ENCODE results near the gene HSD17B3.

The HSD17B3 gene

GRCh38 chr9:96274939-96275338 is 27.0 kb downstream of the HSD17B3 start:
- Histone ChIP-seq H3K4me2 (ENCODE audit: low read length) (no peak overlapping the region), H3K9me3 (ENCODE audit: insufficient read depth, low read length) (peaks cover 7% of the 10 kb centered on the region; the same call in 1 of the 2 replicates), H3K4me3 (ENCODE audit: low read length) (no peak overlapping the region), H3K4me1 (ENCODE audit: low read length) (no peaks in the 10 kb centered on the region), H2AFZ (ENCODE audit: low read depth, low read length) (no peak overlapping the region), H3K27me3 (ENCODE audit: low read depth, low read length) (no peaks in the 10 kb centered on the region), H4K20me1 (ENCODE audit: insufficient read depth, low read length) (no peaks in the 10 kb centered on the region), H3K36me3 (replicated peaks; ENCODE audit: low read depth, low read length) (no peaks in the 10 kb centered on the region), H3K27ac (ENCODE audit: low read length) (no peak overlapping the region), H3K79me2 (ENCODE audit: low read length) (no peaks in the 10 kb centered on the region), H3K9ac (ENCODE audit: low read length) (no peak overlapping the region)
- no peak for TF ChIP-seq EZH2phosphoT487 (IDR thresholded peaks at IDR 0.05; ENCODE audit: low read depth)
- TF ChIP-seq CTCF (IDR thresholded peaks at IDR 0.05; ENCODE audit: low read depth, low read length), result no peak

- H2AFZ ChIP-seq (ENCODE audit: low read depth, low read length), result no peak overlapping the region
- no peak overlapping the region for H3K9ac ChIP-seq (ENCODE audit: low read length)
- no peaks in the 10 kb centered on the region for H3K4me1 ChIP-seq (ENCODE audit: low read length)
- H3K4me2 ChIP-seq (ENCODE audit: low read length), result no peak overlapping the region
- peaks cover 7% of the 10 kb centered on the region; the same call in 1 of the 2 replicates for H3K9me3 ChIP-seq (ENCODE audit: insufficient read depth, low read length)
- no peaks in the 10 kb centered on the region for H3K36me3 ChIP-seq (replicated peaks; ENCODE audit: low read depth, low read length)
- no peaks in the 10 kb centered on the region for H3K79me2 ChIP-seq (ENCODE audit: low read length)
- H3K27ac ChIP-seq (ENCODE audit: low read length), result no peak overlapping the region
- no peak for TF ChIP-seq EZH2phosphoT487 (IDR thresholded peaks at IDR 0.05; ENCODE audit: low read depth)
- no peak for TF ChIP-seq CTCF (IDR thresholded peaks at IDR 0.05; ENCODE audit: low read depth, low read length)
- peaks cover under 1% of the 10 kb centered on the region; the same call in 1 of the 2 replicates for H3K27me3 ChIP-seq (ENCODE audit: low read depth, low read length)
- no peaks in the 10 kb centered on the region for H4K20me1 ChIP-seq (ENCODE audit: insufficient read depth, low read length)
- no peak overlapping the region for H3K4me3 ChIP-seq (ENCODE audit: low read length)
These were observed 31.7 kb downstream of the HSD17B3 start for GRCh38 chr9:96270236-96270744.

- H3K9ac ChIP-seq (ENCODE audit: low read length), result no peak overlapping the region
- H3K4me3 ChIP-seq (ENCODE audit: low read length), result no peak overlapping the region
- no peaks in the 10 kb centered on the region for H4K20me1 ChIP-seq (ENCODE audit: insufficient read depth, low read length)
- no peak overlapping the region for H3K27ac ChIP-seq (ENCODE audit: low read length)
- H3K27me3 ChIP-seq (ENCODE audit: low read depth, low read length), result no peaks in the 10 kb centered on the region
- H3K79me2 ChIP-seq (ENCODE audit: low read length), result no peaks in the 10 kb centered on the region
- TF ChIP-seq EZH2phosphoT487 (IDR thresholded peaks at IDR 0.05; ENCODE audit: low read depth) (no peak), CTCF (IDR thresholded peaks at IDR 0.05; ENCODE audit: low read depth, low read length) (no peak)
- H3K9me3 ChIP-seq (ENCODE audit: insufficient read depth, low read length), result no peaks in the 10 kb centered on the region
- H2AFZ ChIP-seq (ENCODE audit: low read depth, low read length), result no peak overlapping the region
- H3K36me3 ChIP-seq (replicated peaks; ENCODE audit: low read depth, low read length), result no peaks in the 10 kb centered on the region
- no peak overlapping the region for H3K4me2 ChIP-seq (ENCODE audit: low read length)
- no peaks in the 10 kb centered on the region for H3K4me1 ChIP-seq (ENCODE audit: low read length)
These were observed 43.0 kb downstream of the HSD17B3 start for GRCh38 chr9:96258967-96259366.

- no peak overlapping the region for H3K9ac ChIP-seq (ENCODE audit: low read length)
- no peaks in the 10 kb centered on the region for H3K36me3 ChIP-seq (replicated peaks; ENCODE audit: low read depth, low read length)
- H3K27me3 ChIP-seq (ENCODE audit: low read depth, low read length), result peaks cover 7% of the 10 kb centered on the region
- H4K20me1 ChIP-seq (ENCODE audit: insufficient read depth, low read length), result no peaks in the 10 kb centered on the region
- H3K9me3 ChIP-seq (ENCODE audit: insufficient read depth, low read length), result no peaks in the 10 kb centered on the region
- no peak for TF ChIP-seq EZH2phosphoT487 (IDR thresholded peaks at IDR 0.05; ENCODE audit: low read depth)
- TF ChIP-seq CTCF (IDR thresholded peaks at IDR 0.05; ENCODE audit: low read depth, low read length), result no peak
- H3K4me2 ChIP-seq (ENCODE audit: low read length), result no peak overlapping the region
- H3K79me2 ChIP-seq (ENCODE audit: low read length), result no peaks in the 10 kb centered on the region
- H2AFZ ChIP-seq (ENCODE audit: low read depth, low read length), result no peak overlapping the region
- H3K4me1 ChIP-seq (ENCODE audit: low read length), result peaks cover 9% of the 10 kb centered on the region
- H3K4me3 ChIP-seq (ENCODE audit: low read length), result no peak overlapping the region
- H3K27ac ChIP-seq (ENCODE audit: low read length), result no peak overlapping the region
These were observed 45.2 kb downstream of the HSD17B3 start for GRCh38 chr9:96256800-96257199.

All from OCI-LY3 (cell line).